ENCODE results near the gene GARIN3.

GARIN3 gene

DNA sequence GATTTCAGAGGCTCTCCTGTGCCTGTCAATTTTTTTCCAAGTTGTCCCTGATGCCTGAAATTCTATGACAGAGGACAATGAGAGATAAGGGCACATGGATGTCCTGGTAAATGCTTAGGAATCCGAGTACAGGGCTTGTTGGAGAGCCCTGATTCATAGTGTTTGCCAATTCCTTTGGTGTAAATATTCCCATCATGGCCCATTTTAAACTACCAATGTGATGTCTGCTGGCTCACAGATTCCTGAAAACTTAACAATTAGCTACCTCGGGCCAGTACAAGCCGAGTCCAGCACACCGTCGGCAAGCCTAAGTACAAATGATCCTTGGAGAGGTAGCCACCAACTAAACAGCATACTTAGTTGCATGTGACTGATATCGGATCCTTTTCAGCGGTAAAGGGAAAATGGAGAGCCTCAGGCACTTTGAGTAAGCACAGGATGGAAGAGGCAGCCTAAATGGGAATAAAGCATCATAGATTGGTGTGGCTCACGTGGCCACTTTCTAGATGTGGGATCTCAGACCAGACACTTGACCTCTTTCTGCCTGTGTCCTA lies 18.1 kb upstream of the GARIN3 start:
- DNase-seq = no peak

- DNase-seq = no peak
These were observed 16.2 kb upstream of the GARIN3 start for GRCh38 chr5:157182143-157182757.

- no peak for DNase-seq
These were observed 14.6 kb upstream of the GARIN3 start, which contains the start of gene ITK for GRCh38 chr5:157180374-157181264. Gene ITK, plus strand, starts transcription at chr5:157180840. Its CDS starts 138 bp downstream, at chr5:157180978.

- DNase-seq = no peak
These were observed 12.9 kb upstream of the GARIN3 start for GRCh38 chr5:157178966-157179365.

GRCh38 chr5:157177953-157178352 lies 11.9 kb upstream of the GARIN3 start:
- no peak for DNase-seq

DNA sequence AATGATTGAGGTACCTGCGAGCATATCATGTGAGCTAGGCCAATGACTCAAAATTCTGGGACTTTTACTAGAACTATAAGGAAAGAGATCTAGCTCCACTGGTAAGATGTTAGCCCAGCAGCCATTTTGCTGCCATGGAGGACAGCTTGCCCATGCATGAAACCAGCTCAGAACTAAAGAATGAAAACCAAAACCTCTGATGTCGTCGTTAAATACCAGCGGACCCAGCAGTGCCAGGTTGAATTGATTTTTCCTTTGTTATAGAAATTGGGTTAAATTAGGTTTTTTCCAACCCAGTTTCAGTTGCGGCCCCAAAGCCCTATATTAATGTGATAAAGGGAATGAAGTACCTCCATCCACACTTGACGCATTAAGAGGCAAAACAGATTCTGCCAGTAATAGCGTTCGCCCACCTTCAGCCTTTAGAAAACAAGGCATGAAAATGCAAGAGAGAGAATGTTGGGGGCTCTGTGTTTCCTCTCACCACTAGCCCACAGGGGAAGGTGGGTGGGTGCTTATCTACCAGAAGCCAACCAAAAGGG lies 9.1 kb upstream of the GARIN3 start:
- no peak for DNase-seq

DNA sequence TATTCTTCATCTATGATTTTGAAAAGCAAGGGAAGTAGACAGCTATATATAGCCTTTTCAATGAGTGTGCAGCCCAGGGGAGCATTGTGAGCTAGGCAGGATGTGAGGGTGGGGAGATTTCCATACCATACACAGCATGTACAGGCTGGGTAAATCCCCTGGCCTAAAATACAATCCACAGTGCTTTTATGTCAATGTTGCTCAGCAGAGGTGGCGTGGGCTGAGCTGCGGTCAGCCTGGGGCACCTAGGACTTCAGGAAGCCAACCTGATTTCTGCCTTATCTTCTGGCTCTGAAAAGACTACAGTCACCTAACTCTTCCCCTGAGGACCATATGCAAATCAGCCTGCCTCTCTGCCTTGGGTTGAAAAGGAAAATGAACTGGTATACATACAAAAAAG lies 6.3 kb upstream of the GARIN3 start:
- no peak for DNase-seq

DNA sequence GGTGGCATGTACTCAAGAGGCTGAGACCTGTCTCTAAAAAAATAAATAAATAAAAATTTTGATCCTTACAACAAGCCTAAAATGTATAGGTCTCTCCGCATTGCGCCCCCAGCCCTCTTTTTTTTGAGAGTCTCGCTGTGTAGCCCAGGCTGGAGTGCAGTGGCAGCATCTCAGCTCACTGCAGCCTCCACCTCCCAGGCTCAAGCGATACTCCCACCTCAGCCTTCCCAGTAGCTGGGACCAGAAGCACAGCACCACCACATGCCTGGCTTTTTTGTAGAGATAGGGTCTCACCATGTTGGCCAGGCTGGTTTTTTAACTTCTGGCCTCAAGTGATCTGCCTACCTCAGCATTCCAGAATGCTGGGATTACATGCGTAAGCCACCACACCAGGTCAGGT lies 2.2 kb upstream of the GARIN3 start:
- DNase-seq = no peak

- DNase-seq = no peak
These were observed 1.2 kb upstream of the GARIN3 start for GRCh38 chr5:157167214-157167621.

GRCh38 chr5:157165668-157166067 lies 396 bp downstream of the GARIN3 start:
- DNase-seq = no peak

- no peak for DNase-seq
These were observed 803 bp downstream of the GARIN3 start for GRCh38 chr5:157165261-157165660.

DNA sequence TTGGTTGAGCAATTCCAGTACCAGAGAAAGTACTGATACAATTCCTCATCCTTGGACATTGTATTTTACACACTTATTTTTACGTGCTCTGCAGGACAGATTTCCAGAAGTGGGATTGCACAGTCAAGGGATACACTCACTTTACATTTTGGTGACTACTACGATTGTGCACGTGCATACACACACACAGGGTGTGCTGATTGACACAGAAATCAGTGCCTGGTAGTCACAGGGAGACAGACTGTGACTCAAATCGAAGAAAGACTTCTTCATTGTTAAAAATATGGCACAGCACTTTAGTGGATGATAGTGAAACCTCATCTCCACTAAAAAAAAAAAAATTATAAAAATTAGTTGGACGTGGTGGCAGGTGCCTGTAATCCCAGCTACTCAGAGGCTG lies 1.5 kb downstream of the GARIN3 start:
- DNase-seq = no peak

GRCh38 chr5:157162919-157163510 lies 3.0 kb downstream of the GARIN3 start:
- DNase-seq = no peak

- no peak for DNase-seq
These were observed 4.1 kb downstream of the GARIN3 start for GRCh38 chr5:157161996-157162395.

DNA sequence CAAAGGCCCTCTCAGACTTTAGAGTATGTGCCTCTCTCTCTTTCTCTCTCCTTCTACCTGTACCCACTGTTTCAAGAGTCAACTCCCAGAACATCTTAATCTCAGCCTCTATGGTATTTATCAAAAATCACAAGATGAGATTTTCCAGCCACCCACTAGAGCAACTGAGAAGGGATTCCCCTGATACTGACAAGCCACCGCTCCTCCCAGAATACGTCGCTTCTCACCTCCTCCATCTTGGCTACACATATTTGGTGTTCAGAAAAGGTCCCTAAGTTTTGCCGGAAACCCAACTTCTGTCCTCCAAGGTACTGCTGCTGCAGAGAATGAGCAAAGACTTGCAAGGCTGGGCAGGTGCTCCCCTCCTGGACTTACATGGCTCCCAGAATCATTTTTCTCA lies 6.1 kb downstream of the GARIN3 start:
- no peak for DNase-seq

GRCh38 chr5:157159209-157159751 lies 6.8 kb downstream of the GARIN3 start:
- DNase-seq = no peak

GRCh38 chr5:157157293-157157891 lies 8.7 kb downstream of the GARIN3 start:
- DNase-seq = no peak

DNA sequence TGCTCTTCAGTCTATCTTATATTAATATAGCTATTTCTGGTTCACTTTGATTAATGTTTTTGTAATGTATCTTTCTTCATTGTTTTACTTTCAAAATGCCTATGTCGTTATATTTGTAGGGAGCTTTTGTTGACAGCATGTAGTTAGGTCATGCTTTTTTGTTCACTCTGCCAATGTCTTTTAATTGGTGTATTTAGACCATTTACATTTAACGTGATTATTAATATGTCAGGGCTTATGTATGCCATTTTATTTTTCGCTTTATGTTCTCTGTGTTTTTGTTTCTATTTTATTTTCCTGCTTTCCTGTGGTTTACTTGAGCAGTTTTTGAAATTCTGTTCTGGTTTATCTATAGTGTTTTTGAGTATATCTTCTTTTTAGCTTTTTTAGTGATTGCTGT lies 10.8 kb downstream of the GARIN3 start:
- no peak for DNase-seq

- DNase-seq = no peak
These were observed 15.1 kb downstream of the GARIN3 start for GRCh38 chr5:157150995-157151394.

DNA sequence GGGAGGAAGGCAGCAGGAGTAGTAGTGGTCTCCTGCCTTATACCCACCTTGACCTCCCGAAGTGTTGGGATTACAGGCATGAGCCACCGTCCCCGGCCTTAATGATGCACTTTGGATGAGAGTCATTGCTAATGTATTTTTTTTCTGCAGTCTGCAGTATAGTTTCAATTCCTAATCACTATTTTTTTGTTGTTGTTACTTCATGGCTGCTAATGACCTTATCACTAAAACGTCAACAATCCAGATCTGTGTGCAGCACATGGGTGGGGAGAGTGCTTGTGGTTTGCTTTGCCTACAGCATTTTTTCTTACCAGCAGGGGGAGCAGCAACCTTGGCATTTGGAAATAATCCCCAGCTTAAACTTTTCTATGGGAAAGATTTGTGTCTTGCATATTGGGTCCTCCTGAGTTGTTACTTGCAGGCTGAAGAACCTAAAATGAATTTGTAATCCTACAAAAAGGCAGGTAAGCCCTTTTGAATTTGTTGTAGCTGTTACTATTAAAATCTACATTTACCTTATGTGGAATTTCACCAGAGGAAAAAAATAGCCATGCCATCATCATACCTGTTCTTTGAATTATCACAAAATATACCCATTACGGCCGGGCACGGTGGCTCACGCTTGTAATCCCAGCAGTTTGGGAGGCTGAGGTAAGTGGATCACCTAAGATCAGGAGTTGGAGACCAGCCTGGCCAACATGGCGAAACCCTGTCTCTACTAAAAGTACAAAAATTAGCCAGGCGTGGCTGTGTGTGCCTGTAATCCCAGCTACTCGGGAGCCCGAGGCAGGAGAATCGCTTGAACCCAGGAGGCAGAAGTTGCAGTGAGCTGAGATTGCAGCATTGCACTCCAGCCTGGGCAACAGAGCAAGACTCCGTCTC lies 17.1 kb downstream of the GARIN3 start:
- peak; percentile 83 for DNase-seq

All from midbrain (tissue), 1 donor.